Stimulated activated naive B cell treated with anti-CD40 and anti-IgM and Interleukin-4, amounts not matched to agents 10 μg/mL and 1 μg/mL and 100 μg/mL, for 72 hours (primary cell): ENCODE measurements around the gene SGK1.
"Not testable (repeated sequence)": the region's sequence is repeated elsewhere in the genome, so short reads cannot be mapped to it uniquely, and the experiment has no call there.

ENCODE experiments used
- ATAC-seq, 2 donors: fragments of 150-1000 bp; cut with Tn5 transposase; replicated peaks; 2 replicates each; pipeline ENCODE4 v1.10.0; 2021; ENCODE audit warnings: moderate library complexity in 1 of 2
- DNase-seq: peaks from one replicate; pipeline ENCODE4 v3.0.0; 2021
- H3K27ac Mint-ChIP-seq: one replicate; pipeline ENCODE4 v1.8.0; 2022; ENCODE audit warnings: mild to moderate bottlenecking, mixed read lengths
- H3K27me3 Mint-ChIP-seq, 2 donors: one replicate each; pipeline ENCODE4 v1.8.0; 2022; ENCODE audit warnings: mixed read lengths in 2 of 2
- H3K36me3 Mint-ChIP-seq, 2 donors: one replicate each; pipeline ENCODE4 v1.8.0; 2022; ENCODE audit warnings: mixed read lengths in 2 of 2, mild to moderate bottlenecking in 1 of 2
- H3K4me1 Mint-ChIP-seq, 2 donors: one replicate each; pipeline ENCODE4 v1.8.0; 2022; ENCODE audit warnings: mixed read lengths in 2 of 2, mild to moderate bottlenecking in 1 of 2
- H3K4me3 Mint-ChIP-seq, 2 donors: one replicate each; pipeline ENCODE4 v1.8.0; 2022; ENCODE audit warnings: mild to moderate bottlenecking in 2 of 2, mixed read lengths in 2 of 2, moderate library complexity in 1 of 2
- H3K9me3 Mint-ChIP-seq, 2 donors: one replicate each; pipeline ENCODE4 v1.8.0; 2022; ENCODE audit warnings: mixed read lengths in 2 of 2, mild to moderate bottlenecking in 1 of 2

Gene SGK1

DNA sequence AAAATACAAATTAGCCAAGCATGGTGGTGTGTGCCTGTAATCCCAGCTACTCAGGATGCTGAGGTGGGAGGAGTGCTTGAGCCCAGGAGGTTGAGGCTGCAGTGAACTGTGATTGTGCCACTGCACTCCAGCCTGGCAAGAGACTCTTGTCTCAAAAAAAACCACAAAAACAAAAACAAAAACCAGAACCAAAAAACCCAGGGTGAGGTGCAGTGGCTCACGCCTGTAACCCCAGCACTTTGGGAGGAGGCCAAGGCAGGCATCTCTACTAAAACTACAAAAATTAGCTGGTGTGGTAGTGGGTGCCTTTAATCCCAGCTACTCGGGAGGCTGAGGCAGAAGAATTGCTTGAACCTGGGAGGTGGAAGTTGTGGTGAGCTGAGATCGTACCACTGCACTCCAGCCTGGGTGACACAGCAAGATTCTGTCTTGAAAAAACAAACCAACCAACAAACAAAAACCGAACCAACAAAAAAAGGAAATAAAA lies 41.0 kb downstream of the SGK1 start:
- H3K36me3 Mint-ChIP-seq, H3K27me3 Mint-ChIP-seq, DNase-seq, H3K4me3 Mint-ChIP-seq, H3K4me1 Mint-ChIP-seq, H3K27ac Mint-ChIP-seq, H3K9me3 Mint-ChIP-seq, ATAC-seq: not testable (repeated sequence)

GRCh38 chr6:134272374-134272773 lies 45.5 kb downstream of the SGK1 start:
- no peaks in the 10 kb centered on the region for H3K9me3 Mint-ChIP-seq
- H3K27me3 Mint-ChIP-seq = peaks cover 0 to 4% of the 10 kb centered on the region in 2 donors
- H3K4me1 Mint-ChIP-seq = peaks cover 6 to 13% of the 10 kb centered on the region in 2 donors
- ATAC-seq = no peak
- H3K36me3 Mint-ChIP-seq = no peaks in the 10 kb centered on the region
- peak overlapping the region; percentile 4 for H3K27ac Mint-ChIP-seq
- H3K4me3 Mint-ChIP-seq = no peak overlapping the region
- no peak for DNase-seq

GRCh38 chr6:134267917-134268361 lies 50.0 kb downstream of the SGK1 start:
- Mint-ChIP-seq H3K27ac (no peak overlapping the region), H3K27me3 (peaks cover 0 to 4% of the 10 kb centered on the region in 2 donors), H3K36me3 (no peaks in the 10 kb centered on the region), H3K4me3 (no peak overlapping the region), H3K4me1 (peaks cover 0 to 10% of the 10 kb centered on the region in 2 donors), H3K9me3 (no peaks in the 10 kb centered on the region)
- DNase-seq (no peak), ATAC-seq (no peak)

GRCh38 chr6:134266776-134267175 lies 51.1 kb downstream of the SGK1 start:
- H3K27ac Mint-ChIP-seq = no peak overlapping the region
- H3K27me3 Mint-ChIP-seq = peaks cover 0 to 3% of the 10 kb centered on the region in 2 donors
- ATAC-seq (no peak), DNase-seq (no peak)
- H3K4me1 Mint-ChIP-seq = peaks cover 0 to 6% of the 10 kb centered on the region in 2 donors
- no peak overlapping the region for H3K4me3 Mint-ChIP-seq
- H3K36me3 Mint-ChIP-seq = no peaks in the 10 kb centered on the region
- no peaks in the 10 kb centered on the region for H3K9me3 Mint-ChIP-seq

DNA sequence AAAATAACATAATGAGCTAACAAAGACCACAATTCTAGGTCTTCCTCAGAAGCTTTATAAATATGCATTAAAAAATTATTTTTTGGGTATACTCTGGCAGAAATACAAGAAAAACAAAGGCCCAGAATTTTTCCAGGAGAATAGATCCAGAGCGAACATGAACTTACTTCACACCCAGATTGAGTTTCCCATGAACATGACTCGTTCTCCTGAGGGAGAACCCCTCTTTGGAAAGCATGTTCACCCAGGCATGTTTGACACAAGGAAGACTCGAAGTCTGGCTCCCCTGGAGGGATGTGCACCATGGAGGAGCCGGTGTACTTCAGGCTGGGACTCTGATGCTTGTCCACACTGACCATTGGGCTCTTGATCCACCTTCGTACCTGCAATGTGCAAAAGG lies 56.1 kb downstream of the SGK1 start:
- H3K27ac Mint-ChIP-seq = no peak overlapping the region
- no peaks in the 10 kb centered on the region for H3K9me3 Mint-ChIP-seq
- no peaks in the 10 kb centered on the region for H3K27me3 Mint-ChIP-seq
- no peaks in the 10 kb centered on the region for H3K4me1 Mint-ChIP-seq
- H3K4me3 Mint-ChIP-seq = no peak overlapping the region
- DNase-seq (no peak), ATAC-seq (no peak)
- no peaks in the 10 kb centered on the region for H3K36me3 Mint-ChIP-seq

- Mint-ChIP-seq H3K27ac (no peak overlapping the region), H3K4me3 (no peak overlapping the region), H3K4me1 (no peaks in the 10 kb centered on the region), H3K9me3 (no peaks in the 10 kb centered on the region), H3K27me3 (no peaks in the 10 kb centered on the region), H3K36me3 (no peaks in the 10 kb centered on the region)
- ATAC-seq (no peak), DNase-seq (no peak)
These were observed 59.0 kb downstream of the SGK1 start for GRCh38 chr6:134258849-134259306.

GRCh38 chr6:134257516-134257915 lies 60.4 kb downstream of the SGK1 start:
- Mint-ChIP-seq H3K27me3 (no peaks in the 10 kb centered on the region), H3K4me3 (no peak overlapping the region), H3K27ac (no peak overlapping the region), H3K9me3 (no peaks in the 10 kb centered on the region), H3K36me3 (no peaks in the 10 kb centered on the region), H3K4me1 (no peaks in the 10 kb centered on the region)
- ATAC-seq (no peak), DNase-seq (no peak)

DNA sequence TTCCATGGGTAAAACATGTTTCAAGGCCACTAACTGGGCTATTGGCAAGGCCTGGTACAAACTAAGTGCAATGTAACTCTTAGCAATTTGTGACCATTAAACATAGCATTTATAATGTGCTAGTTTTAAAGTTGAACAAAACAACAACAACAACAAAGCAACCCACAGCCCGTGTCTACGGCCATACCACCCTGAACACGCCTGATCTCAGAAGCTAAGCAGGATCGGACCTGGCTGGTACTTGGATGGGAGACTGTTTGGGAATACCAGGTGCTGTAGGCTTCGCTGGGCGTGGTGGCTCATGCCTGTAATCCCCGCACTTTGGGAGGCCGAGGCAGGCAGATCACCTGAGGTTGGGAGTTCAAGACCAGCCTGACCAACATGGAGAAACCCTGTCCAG lies 61.0 kb downstream of the SGK1 start:
- no peaks in the 10 kb centered on the region for H3K4me1 Mint-ChIP-seq
- no peak for DNase-seq
- no peak overlapping the region for H3K27ac Mint-ChIP-seq

DNA sequence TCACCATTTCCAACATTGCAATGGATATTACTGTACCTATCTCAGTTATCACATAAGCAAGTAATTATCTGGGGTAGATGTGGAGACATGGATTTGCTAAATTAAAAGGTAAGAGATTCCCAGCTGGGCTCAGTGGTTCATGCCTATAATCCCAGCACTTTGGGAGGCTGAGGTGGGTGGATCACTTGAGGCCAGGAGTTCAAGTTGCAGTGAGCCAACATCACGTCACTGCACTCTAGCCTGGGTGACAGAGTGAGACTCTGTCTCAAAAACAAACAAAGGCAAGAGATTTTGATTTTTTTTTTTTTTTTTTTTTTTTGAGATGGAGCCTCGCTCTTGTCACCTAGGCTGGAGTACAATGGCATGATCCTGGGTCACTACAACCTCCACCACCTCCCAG lies 62.6 kb downstream of the SGK1 start:
- H3K27ac Mint-ChIP-seq, ATAC-seq, DNase-seq, H3K4me1 Mint-ChIP-seq, H3K36me3 Mint-ChIP-seq, H3K4me3 Mint-ChIP-seq, H3K27me3 Mint-ChIP-seq, H3K9me3 Mint-ChIP-seq: not testable (repeated sequence)

More for the DNA sequence above, 61.0 kb downstream of the SGK1 start:
- Mint-ChIP-seq H3K4me3 (no peak overlapping the region), H3K9me3 (no peaks in the 10 kb centered on the region), H3K36me3 (no peaks in the 10 kb centered on the region), H3K27me3 (no peaks in the 10 kb centered on the region)
- no peak for ATAC-seq

DNA sequence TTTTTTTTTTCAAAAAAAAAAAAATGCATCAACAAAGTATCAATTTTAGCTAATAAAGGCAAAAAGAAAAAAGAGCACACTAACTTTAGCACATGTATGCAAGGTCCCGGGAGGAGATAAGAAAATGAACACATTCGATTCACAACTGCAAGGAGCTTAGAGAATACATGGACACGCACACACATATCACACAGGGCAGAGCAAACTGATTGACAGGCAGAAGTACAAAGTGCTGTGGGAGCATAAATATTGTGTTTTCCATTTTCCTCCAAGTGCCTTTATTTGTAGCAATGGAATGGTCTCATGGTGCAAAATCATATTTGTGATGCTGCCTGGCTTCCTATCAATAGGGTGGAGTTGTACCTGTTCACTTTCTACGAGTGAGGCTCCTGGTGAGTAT lies 63.8 kb downstream of the SGK1 start:
- Mint-ChIP-seq H3K4me1 (peaks cover 9 to 12% of the 10 kb centered on the region in 2 donors), H3K27me3 (no peaks in the 10 kb centered on the region), H3K36me3 (no peaks in the 10 kb centered on the region), H3K9me3 (no peaks in the 10 kb centered on the region), H3K4me3 (no peak overlapping the region), H3K27ac (no peak overlapping the region)
- ATAC-seq (no peak), DNase-seq (no peak)

DNA sequence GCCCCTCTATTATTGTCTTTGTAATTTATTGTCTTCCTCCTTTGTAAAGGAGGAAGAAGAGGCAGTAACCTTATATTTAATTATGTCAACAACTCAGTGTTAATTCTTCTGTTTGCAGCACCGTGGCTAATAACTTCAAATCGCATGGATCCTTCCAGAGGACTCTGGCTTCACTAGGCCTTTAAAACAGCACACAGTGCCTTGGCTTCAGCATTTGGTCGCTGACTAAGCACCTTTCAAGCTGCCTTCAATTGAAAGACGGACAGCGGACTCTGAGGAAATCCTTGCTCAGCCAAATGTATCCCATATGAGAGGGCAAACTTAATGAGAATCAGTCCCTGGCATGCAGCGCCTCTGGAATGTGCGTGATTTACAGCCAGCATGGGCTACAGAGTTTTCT lies 64.2 kb downstream of the SGK1 start:
- Mint-ChIP-seq H3K4me3 (no peak overlapping the region), H3K27ac (no peak overlapping the region), H3K27me3 (no peaks in the 10 kb centered on the region), H3K9me3 (no peaks in the 10 kb centered on the region), H3K36me3 (no peaks in the 10 kb centered on the region), H3K4me1 (peaks cover 13 to 16% of the 10 kb centered on the region in 2 donors)
- ATAC-seq (no peak), DNase-seq (no peak)

DNA sequence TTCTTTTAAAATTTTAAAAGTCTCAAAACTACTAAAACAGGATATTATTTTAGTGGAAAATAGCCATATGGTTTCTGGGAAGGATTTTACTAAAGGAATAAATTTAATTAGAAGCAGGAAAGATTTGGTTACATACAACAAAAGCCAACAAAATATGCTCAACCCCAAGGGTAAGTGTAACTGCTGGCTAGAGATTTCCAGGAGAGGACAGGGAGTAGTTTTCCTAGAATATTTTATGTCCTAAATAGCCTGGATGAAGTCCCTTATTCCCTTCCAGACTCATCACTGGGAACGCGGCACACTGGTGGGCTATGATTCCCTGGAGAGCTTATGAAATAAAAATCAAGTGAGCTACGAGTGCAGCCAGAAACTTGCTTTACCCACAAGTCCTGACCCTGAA lies 66.6 kb downstream of the SGK1 start:
- H3K27me3 Mint-ChIP-seq = no peaks in the 10 kb centered on the region
- H3K27ac Mint-ChIP-seq = no peak overlapping the region
- DNase-seq (no peak), ATAC-seq (no peak)
- peaks cover 23 to 34% of the 10 kb centered on the region in 2 donors for H3K4me1 Mint-ChIP-seq
- no peak overlapping the region for H3K4me3 Mint-ChIP-seq
- no peaks in the 10 kb centered on the region for H3K9me3 Mint-ChIP-seq
- H3K36me3 Mint-ChIP-seq = no peaks in the 10 kb centered on the region

DNA sequence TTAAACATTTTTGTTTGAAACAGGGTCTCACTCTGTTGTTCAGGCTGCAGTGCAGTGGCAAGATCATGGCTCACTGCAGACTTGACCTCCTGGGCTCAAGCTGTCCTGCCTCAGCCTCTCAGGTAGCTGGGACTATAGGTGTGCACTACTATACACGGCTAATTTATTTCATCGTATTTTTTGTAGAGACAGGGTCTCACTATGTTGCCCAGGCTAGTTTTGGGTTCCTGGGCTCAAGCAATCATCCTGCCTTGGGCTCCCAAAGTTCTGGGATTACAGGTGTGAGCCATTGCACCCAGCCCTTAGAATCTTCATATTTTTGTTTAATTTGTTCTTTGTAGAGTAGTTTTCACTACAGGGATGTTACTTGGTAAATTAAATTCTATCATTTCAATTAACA lies 67.1 kb downstream of the SGK1 start:
- ATAC-seq = no peak
- Mint-ChIP-seq H3K9me3 (no peaks in the 10 kb centered on the region), H3K36me3 (no peaks in the 10 kb centered on the region), H3K4me3 (no peak overlapping the region), H3K4me1 (peaks cover 23 to 39% of the 10 kb centered on the region in 2 donors), H3K27ac (no peak overlapping the region), H3K27me3 (no peaks in the 10 kb centered on the region)
- DNase-seq = no peak

DNA sequence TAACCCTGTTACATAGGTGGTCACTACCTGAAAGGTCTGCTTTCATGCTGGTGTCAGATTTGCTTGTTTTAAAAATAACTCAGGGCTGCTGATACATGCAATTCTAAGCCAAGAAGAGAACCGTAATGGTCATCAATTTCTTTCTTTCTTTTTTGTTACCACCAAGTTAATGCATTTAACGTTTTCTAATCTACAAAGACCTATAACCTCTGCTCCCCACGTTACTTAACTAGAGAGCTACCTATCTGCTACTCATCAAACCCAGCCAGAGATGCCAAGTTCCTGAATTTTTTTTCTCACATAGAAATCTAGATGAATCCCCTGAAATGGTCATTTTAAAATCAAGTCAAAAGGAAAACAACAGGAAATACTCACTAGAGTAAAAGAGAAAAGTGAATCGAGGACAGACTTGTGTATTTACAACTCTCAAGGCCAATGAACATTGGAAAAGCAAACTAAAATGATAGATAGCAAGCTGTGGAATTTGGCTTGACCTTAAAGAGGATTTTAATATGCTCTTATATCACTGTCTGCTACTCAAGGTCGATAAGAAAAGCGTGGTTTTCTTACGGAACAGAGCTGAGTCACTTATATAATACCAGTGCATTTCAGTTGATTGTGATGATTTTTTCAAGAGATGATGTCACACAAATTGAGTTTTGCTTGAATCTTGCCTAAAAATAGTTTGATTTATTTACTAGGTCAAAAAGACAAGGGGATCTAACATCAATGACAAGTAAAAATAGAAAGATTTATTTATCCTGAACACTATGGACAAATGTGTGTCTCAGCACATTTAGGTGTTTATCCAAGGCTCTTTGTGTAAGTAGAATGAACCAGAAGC lies 67.9 kb downstream of the SGK1 start:
- Mint-ChIP-seq H3K4me1 (peaks cover 26 to 46% of the 10 kb centered on the region in 2 donors), H3K27ac (no peak overlapping the region), H3K4me3 (no peak overlapping the region), H3K27me3 (no peaks in the 10 kb centered on the region), H3K9me3 (no peaks in the 10 kb centered on the region), H3K36me3 (no peaks in the 10 kb centered on the region)
- ATAC-seq (no peak), DNase-seq (no peak)

- H3K9me3 Mint-ChIP-seq = no peaks in the 10 kb centered on the region
These were observed 68.6 kb downstream of the SGK1 start for GRCh38 chr6:134249239-134249758.

More at GRCh38 chr6:134249239-134249758, 68.6 kb downstream of the SGK1 start:
- H3K4me1 Mint-ChIP-seq = peaks cover 26 to 46% of the 10 kb centered on the region in 2 donors
- no peak for DNase-seq
- ATAC-seq = no peak
- no peaks in the 10 kb centered on the region for H3K36me3 Mint-ChIP-seq
- no peak overlapping the region for H3K27ac Mint-ChIP-seq
- no peaks in the 10 kb centered on the region for H3K27me3 Mint-ChIP-seq
- H3K4me3 Mint-ChIP-seq = no peak overlapping the region
